ENCODE measurements around the gene NRDE2.

The NRDE2 gene

DNA sequence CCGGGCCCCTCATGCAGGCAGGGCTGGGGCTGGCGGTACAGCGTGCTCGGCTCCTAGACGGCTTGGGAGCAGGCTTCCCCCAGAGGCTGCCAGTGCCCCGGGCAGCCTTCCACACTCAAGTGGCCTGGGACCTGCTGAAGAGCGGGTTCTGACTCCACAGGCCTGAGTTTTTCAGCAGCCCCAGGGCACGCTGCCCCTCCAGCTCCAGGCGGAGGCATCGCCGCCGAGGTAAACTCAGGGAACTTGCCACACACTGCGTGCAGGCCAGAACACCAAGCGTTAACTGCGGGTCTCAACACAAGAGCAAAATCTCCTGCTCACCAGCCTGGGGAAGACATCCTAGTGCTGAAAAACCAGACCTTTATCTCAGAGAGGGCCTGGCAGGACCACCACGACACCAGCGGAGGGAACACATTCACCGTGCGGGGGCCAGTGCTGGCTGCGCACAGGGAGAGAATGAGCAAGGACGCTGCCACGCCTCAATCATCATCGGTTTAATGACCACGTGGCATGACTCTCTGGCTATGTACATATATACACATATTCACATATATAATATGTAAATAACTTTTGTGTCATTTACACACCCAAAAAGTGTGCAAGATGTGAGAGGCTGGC is 54.1 kb downstream of the NRDE2 start:
- DNase-seq (ENCODE audit: extremely low read depth, low read depth), result no peak

GRCh38 chr14:90276646-90277367 is 54.9 kb downstream of the NRDE2 start:
- DNase-seq (ENCODE audit: extremely low read depth, low read depth), result no peak
- TF ChIP-seq CTCF (IDR thresholded peaks at IDR 0.05; ENCODE audit: low read depth, low read length), result no peak

More for the DNA sequence above, 54.1 kb downstream of the NRDE2 start:
- TF ChIP-seq CTCF (IDR thresholded peaks at IDR 0.05; ENCODE audit: low read depth, low read length), result no peak

DNA sequence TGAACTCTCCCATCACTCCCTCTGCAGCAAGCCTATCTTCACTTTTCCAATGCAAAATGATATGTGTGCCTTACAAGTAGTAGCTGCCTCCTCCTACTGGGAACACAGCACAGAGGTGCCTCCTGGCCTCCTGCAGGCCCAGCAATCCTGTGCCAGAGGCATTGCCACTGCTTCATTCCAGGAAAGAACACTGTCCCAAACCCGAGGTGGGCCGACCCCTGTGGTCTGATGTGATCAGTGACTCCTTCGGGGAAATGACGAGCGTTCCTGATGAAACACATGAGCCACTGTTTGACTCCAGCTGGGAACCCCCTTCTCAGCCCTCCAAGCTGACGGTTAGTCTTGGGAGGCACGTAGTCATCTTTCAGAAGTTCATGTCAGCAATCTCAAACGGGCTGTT is 55.9 kb downstream of the NRDE2 start:
- DNase-seq (ENCODE audit: extremely low read depth, low read depth), result no peak
- no peak for TF ChIP-seq CTCF (IDR thresholded peaks at IDR 0.05; ENCODE audit: low read depth, low read length)

- no peak for DNase-seq (ENCODE audit: extremely low read depth, low read depth)
- TF ChIP-seq CTCF (IDR thresholded peaks at IDR 0.05; ENCODE audit: low read depth, low read length), result no peak
These were observed 56.3 kb downstream of the NRDE2 start for GRCh38 chr14:90275458-90275814.

- DNase-seq (ENCODE audit: extremely low read depth, low read depth), result no peak
- no peak for TF ChIP-seq CTCF (IDR thresholded peaks at IDR 0.05; ENCODE audit: low read depth, low read length)
These were observed 56.8 kb downstream of the NRDE2 start for GRCh38 chr14:90274808-90275457.

DNA sequence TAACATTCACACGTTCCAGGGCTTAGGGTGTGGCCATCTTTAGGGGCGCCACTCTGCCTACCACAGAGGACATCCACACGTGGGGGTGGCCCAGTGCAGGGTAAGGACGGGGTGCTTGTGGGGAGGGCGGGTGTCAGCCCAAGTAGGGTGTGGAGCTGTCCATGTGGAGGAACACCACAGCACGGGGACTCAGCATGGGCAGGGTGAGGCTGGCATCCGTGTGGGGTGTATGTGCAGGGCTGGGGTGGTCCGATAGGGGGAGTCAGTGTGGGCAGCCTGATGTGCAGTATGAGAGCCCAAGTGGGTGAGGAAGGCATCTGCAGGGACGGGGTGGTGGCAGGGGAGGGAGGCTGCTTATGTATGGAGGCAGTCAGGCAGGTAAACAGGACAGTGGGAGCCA is 57.7 kb downstream of the NRDE2 start:
- DNase-seq (ENCODE audit: extremely low read depth, low read depth), result no peak
- no peak for TF ChIP-seq CTCF (IDR thresholded peaks at IDR 0.05; ENCODE audit: low read depth, low read length)

GRCh38 chr14:90273532-90273931 is 58.2 kb downstream of the NRDE2 start:
- no peak for TF ChIP-seq CTCF (IDR thresholded peaks at IDR 0.05; ENCODE audit: low read depth, low read length)
- DNase-seq (ENCODE audit: extremely low read depth, low read depth), result no peak
